ENCODE data around the gene ICAM1.

Gene ICAM1

GRCh38 chr19:10332965-10333757, 62.2 kb downstream of the ICAM1 start, which contains the start of gene RAVER1:
Gene RAVER1 (minus strand): TSS chr19:10333529. CDS start chr19:10333507, 22 bp downstream.
- Histone ChIP-seq H3K9me3 (ENCODE audit: insufficient read depth, low read depth, low read length) (no peaks in the 10 kb centered on the region), H3K4me1 (ENCODE audit: insufficient read depth, low read length) (0 out of 2 replicates have a peak, but pooled peaks cover 3% of the 10 kb centered on the region), H3K9ac (ENCODE audit: low read depth, low read length) (peak within 1 kb of the TSS; percentile 92), H3K27ac (ENCODE audit: low read depth, low read length) (peak within 1 kb of the TSS; percentile 89), H3K4me3 (ENCODE audit: low read length) (peak within 1 kb of the TSS; percentile 82), H3K36me3 (ENCODE audit: insufficient read depth, low read length) (peaks cover 31% of the 10 kb centered on the region), H3K27me3 (ENCODE audit: insufficient read depth, low read length) (peaks cover 10% of the 10 kb centered on the region; the same call in 1 of the 2 replicates)
- whole genome bisulfite sequencing = under 1% methylated on average over 82 of the region's 82 CpGs

- 4% methylated on average over 44 of the region's 44 CpGs for WGBS
- Histone ChIP-seq H3K4me3 (ENCODE audit: low read length) (peak overlapping the region; percentile 82), H3K27me3 (ENCODE audit: insufficient read depth, low read length) (peaks cover 10% of the 10 kb centered on the region; the same call in 1 of the 2 replicates), H3K27ac (ENCODE audit: low read depth, low read length) (no peak overlapping the region), H3K9ac (ENCODE audit: low read depth, low read length) (peak overlapping the region; percentile 15; the same call in 1 of the 2 replicates), H3K4me1 (ENCODE audit: insufficient read depth, low read length) (peaks cover 3% of the 10 kb centered on the region; the same call in 1 of the 2 replicates), H3K36me3 (ENCODE audit: insufficient read depth, low read length) (peaks cover 23% of the 10 kb centered on the region), H3K9me3 (ENCODE audit: insufficient read depth, low read depth, low read length) (no peaks in the 10 kb centered on the region)
These were observed 63.1 kb downstream of the ICAM1 start for GRCh38 chr19:10333758-10334587.

GRCh38 chr19:10334588-10335351, 63.9 kb downstream of the ICAM1 start:
- peaks cover 10% of the 10 kb centered on the region; the same call in 1 of the 2 replicates for H3K27me3 ChIP-seq (ENCODE audit: insufficient read depth, low read length)
- H3K4me1 ChIP-seq (ENCODE audit: insufficient read depth, low read length) = peaks cover 8% of the 10 kb centered on the region
- no peak overlapping the region; the same call in 1 of the 2 replicates for H3K9ac ChIP-seq (ENCODE audit: low read depth, low read length)
- no peaks in the 10 kb centered on the region for H3K9me3 ChIP-seq (ENCODE audit: insufficient read depth, low read depth, low read length)
- H3K36me3 ChIP-seq (ENCODE audit: insufficient read depth, low read length) = peaks cover 15% of the 10 kb centered on the region
- H3K4me3 ChIP-seq (ENCODE audit: low read length) = peak overlapping the region; percentile 82
- WGBS = 6% methylated on average over 59 of the region's 59 CpGs
- H3K27ac ChIP-seq (ENCODE audit: low read depth, low read length) = no peak overlapping the region

- Histone ChIP-seq H3K27me3 (ENCODE audit: insufficient read depth, low read length) (peaks cover 10% of the 10 kb centered on the region; the same call in 1 of the 2 replicates), H3K4me3 (ENCODE audit: low read length) (peak overlapping the region; percentile 82; the same call in 1 of the 2 replicates), H3K9ac (ENCODE audit: low read depth, low read length) (no peak overlapping the region), H3K4me1 (ENCODE audit: insufficient read depth, low read length) (peaks cover 8% of the 10 kb centered on the region), H3K36me3 (ENCODE audit: insufficient read depth, low read length) (peaks cover 8% of the 10 kb centered on the region), H3K27ac (ENCODE audit: low read depth, low read length) (no peak overlapping the region), H3K9me3 (ENCODE audit: insufficient read depth, low read depth, low read length) (no peaks in the 10 kb centered on the region)
- WGBS = 64% methylated on average over 24 of the region's 26 CpGs
These were observed 64.5 kb downstream of the ICAM1 start for GRCh38 chr19:10335352-10335985.

Measured in HUES64 (cell line).